Erythroblast (primary cell): ENCODE measurements around the gene FAM151A.

ENCODE experiments used
- GATA1 ChIP-seq: IDR thresholded peaks from 2 replicates; pipeline ENCODE4 v1.6.1; 2011; ENCODE audit warnings: low read depth, mild to moderate bottlenecking, control low read depth, low read length, moderate library complexity
- POLR2A ChIP-seq: IDR thresholded peaks from 2 replicates; pipeline ENCODE4 v1.6.1; 2011; ENCODE audit warnings: mild to moderate bottlenecking, low read length

GRCh38 chr1:54588377-54588776 is 34.9 kb downstream of the FAM151A start:
- TF ChIP-seq POLR2A (no peak), GATA1 (no peak)
